Measurements from ENCODE around the gene ADORA2A.

Gene ADORA2A

DNA sequence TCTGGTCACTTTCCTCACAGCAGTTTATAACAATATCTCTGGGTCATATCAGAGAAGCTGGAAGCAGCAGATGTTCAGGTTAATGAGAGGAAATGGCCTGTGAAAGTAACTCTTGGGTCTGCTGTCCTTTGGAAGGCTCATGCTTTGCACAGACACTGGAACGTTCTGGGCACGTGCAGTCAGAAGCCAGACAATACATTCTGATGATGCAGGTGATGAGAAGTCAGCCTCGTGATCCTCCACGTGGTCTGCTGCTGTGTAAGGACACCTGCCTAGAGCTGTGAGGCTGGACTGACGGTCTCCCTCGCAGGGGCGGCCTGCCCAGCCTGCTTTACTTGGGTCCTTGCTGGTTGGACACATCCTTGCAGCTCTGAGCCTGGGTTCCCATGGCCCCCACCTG lies 18.8 kb upstream of the ADORA2A start:
- TF ChIP-seq, protein P1, sequence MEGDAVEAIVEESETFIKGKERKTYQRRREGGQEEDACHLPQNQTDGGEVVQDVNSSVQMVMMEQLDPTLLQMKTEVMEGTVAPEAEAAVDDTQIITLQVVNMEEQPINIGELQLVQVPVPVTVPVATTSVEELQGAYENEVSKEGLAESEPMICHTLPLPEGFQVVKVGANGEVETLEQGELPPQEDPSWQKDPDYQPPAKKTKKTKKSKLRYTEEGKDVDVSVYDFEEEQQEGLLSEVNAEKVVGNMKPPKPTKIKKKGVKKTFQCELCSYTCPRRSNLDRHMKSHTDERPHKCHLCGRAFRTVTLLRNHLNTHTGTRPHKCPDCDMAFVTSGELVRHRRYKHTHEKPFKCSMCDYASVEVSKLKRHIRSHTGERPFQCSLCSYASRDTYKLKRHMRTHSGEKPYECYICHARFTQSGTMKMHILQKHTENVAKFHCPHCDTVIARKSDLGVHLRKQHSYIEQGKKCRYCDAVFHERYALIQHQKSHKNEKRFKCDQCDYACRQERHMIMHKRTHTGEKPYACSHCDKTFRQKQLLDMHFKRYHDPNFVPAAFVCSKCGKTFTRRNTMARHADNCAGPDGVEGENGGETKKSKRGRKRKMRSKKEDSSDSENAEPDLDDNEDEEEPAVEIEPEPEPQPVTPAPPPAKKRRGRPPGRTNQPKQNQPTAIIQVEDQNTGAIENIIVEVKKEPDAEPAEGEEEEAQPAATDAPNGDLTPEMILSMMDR (IDR thresholded peaks at IDR 0.05) = no peak
- TF ChIP-seq ZFX (IDR thresholded peaks at IDR 0.05; ENCODE audit: borderline replicate concordance) = no peak
- no peak overlapping the region for H3K27ac ChIP-seq

DNA sequence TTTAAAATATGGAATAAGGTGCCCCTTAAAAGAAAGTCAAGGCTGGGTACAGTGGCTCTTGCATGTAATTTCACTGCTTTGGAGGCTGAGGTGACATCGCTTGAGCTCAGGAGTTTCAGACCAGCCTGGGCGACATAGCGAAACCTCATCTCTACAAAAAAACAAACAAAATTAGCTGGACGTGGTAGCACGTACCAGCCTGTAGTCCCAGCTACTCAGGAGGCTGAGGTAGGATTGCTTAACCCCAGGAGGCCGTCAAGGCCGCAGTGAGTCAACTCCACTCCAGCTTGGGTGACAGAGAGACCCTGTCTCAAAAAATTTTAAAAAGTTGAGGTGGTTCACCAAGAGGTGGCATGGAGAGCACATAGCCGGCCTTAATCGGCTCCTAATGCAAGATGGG lies 17.7 kb upstream of the ADORA2A start:
- no peak overlapping the region for H3K27ac ChIP-seq
- TF ChIP-seq, protein P1 (IDR thresholded peaks at IDR 0.05) = no peak
- TF ChIP-seq ZFX (IDR thresholded peaks at IDR 0.05; ENCODE audit: borderline replicate concordance) = no peak

DNA sequence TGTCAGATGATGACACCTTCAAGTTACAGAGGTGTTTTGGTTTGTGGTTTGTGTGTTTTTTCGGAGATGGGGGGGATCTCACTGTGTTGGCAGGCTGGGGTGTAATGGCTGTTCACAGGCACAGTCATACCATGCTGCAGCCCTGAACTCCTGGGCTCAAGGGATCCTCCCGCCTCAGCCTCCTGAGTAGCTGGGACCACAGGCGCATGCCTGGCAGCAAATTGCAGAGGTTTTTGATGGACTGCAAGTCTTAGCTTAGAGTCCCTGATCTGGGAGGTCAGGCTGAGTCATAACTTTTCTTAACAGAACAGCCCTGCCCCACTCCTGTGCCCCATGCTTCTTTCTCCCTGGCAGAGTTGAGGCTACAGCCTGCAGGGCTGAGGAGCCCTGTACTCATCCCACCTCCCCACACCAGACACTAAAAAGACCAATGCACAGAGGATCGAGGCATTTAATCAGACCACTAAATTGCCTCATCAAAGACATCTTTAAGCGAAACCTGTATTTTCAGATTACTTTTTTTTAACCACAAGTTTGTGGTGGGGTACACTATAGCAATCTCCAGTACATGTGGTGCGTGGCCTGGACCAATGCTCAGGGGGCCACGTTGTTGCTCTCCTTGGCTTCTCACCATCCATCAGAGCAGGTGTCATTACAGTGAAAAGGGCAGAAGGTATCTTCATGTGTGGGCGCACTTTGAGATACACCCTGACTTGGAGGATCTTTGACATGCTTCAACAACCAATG lies 17.1 kb upstream of the ADORA2A start:
- no peak overlapping the region for H3K27ac ChIP-seq
- no peak for TF ChIP-seq ZFX (IDR thresholded peaks at IDR 0.05; ENCODE audit: borderline replicate concordance)
- TF ChIP-seq, protein P1 (IDR thresholded peaks at IDR 0.05) = no peak

DNA sequence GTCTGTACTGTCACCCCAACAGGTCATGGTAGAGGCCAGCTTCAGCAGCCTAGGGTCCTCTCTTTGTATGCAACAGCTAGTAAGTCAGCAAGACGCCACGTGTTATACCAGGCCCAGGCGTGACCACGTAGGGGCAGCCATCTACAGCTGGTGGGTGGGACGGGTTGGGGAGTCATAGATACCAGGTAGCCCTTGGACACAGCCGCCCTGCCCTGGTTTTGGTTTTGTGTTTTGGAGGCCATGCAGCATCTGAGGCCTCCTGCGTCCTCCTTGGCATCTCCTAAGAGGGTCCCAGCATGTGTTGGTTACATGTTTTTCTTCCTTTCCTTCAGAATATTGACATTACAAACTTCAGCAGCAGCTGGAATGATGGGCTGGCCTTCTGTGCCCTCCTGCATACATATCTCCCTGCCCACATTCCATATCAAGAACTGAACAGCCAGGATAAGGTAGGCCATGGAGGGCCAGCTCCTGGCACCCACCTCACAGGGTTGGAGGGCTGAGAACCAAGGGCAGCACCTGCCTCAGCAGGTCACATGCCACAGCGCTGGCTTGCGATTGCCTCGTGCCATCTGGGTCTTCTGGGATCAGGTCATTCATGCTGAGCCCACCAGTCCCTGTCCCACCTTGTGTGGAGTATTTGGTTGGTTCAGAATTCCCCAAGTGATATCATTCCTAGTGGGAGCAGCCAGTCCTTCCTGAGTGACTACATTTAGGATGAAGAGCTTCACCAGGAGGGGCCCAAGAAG lies 16.0 kb upstream of the ADORA2A start:
- H3K27ac ChIP-seq = no peak overlapping the region
- TF ChIP-seq ZFX (IDR thresholded peaks at IDR 0.05; ENCODE audit: borderline replicate concordance) = no peak
- TF ChIP-seq, protein P1 (IDR thresholded peaks at IDR 0.05) = no peak

DNA sequence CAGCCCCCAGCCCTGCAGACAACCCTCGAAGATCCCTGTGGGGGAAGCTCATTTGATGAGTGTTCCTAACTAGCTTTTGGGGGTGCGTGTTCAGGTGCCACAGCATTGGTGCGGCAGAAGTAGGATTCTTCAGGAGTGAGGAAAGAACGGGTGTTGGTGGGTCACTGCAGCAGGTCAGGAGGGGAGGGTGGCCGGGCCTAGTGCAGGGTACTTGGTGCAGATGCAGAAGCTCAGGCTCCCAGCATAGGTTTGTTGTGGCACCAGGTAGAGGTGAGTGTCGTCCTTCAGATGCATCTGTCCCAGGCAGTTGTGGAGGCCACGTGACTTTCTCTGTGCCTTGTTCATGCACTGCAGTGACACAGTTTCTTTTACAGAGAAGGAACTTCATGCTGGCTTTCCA lies 15.1 kb upstream of the ADORA2A start:
- TF ChIP-seq, protein P1 (IDR thresholded peaks at IDR 0.05) = no peak
- no peak for TF ChIP-seq ZFX (IDR thresholded peaks at IDR 0.05; ENCODE audit: borderline replicate concordance)
- H3K27ac ChIP-seq = no peak overlapping the region

DNA sequence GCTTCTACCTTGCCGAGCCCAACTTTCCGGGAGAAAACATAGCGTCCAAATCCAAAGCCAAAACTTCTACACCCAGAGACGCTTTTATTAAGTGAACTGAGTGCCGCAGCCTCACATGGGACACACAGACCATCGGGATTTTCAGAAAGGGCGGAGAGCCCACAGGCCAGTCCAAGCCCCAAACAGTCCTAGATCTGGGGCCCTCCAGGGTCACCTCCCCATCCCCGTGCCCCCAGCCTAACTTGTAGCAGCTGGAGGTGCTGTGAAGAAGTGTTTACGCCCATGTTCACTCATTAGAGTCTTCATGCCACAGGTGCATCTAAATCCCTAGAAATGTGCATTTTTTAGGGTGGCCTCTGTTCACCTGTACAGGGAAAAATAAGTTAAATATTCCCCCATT lies 14.1 kb upstream of the ADORA2A start:
- H3K27ac ChIP-seq = no peak overlapping the region
- TF ChIP-seq ZFX (IDR thresholded peaks at IDR 0.05; ENCODE audit: borderline replicate concordance) = no peak
- TF ChIP-seq, protein P1 (IDR thresholded peaks at IDR 0.05) = no peak

All from 22Rv1 (cell line).